WTC11 (cell line): Measurements from ENCODE around the gene MORF4L2. TPM values are rescaled to one million over a fixed set of nuclear protein-coding genes. Genes with fewer than 3 reads are reported as not detected.

Experiments used
- ATAC-seq: fragments of 200-7000 bp; cut with Tn5 transposase; 2 replicates; pipeline ENCODE4 v1.10.0; 2021; ENCODE audit warnings: mild to moderate bottlenecking, moderate library complexity
- CTCF ChIA-PET: fragments of 300-600 bp; sonication (Branson Sonifier 250); formaldehyde crosslinking; loops from one replicate; lab custom pipeline; 2021; ENCODE audit warnings: antibody characterized with exemption; lab: Charles Lee
- POLR2A ChIA-PET: fragments of 350-600 bp; sonication (Branson Sonifier 250); formaldehyde crosslinking; loops from one replicate; lab custom pipeline; 2021; ENCODE audit warnings: antibody characterized with exemption; lab: Charles Lee
- DNase-seq: peaks from one replicate; pipeline ENCODE4 v3.0.0; 2021; ENCODE audit warnings: low spot score
- H3K27ac Mint-ChIP-seq: 2 replicates; pipeline ENCODE4 v1.8.0; 2021; ENCODE audit warnings: mixed read lengths
- H3K27me3 Mint-ChIP-seq: 2 replicates; pipeline ENCODE4 v1.8.0; 2021; ENCODE audit warnings: low read depth, mild to moderate bottlenecking, moderate library complexity, mixed read lengths
- H3K36me3 Mint-ChIP-seq: 2 replicates; pipeline ENCODE4 v1.8.0; 2021; ENCODE audit warnings: mixed read lengths
- H3K4me1 Mint-ChIP-seq: 2 replicates; pipeline ENCODE4 v1.8.0; 2022; ENCODE audit warnings: mixed read lengths
- H3K4me3 Mint-ChIP-seq: 2 replicates; pipeline ENCODE4 v1.8.0; 2021; ENCODE audit warnings: mild to moderate bottlenecking, moderate library complexity, mixed read lengths
- H3K9me3 Mint-ChIP-seq: 2 replicates; pipeline ENCODE4 v1.8.0; 2021; ENCODE audit warnings: mixed read lengths
- CBFB ChIP-seq: sonication (generic); formaldehyde crosslinking; IDR thresholded peaks from 2 replicates; pipeline ENCODE4 v1.8.1; 2022; ENCODE audit warnings: mild to moderate bottlenecking, low read depth, missing genetic modification reagents
- CREB1 ChIP-seq: sonication (generic); formaldehyde crosslinking; IDR thresholded peaks from 2 replicates; pipeline ENCODE4 v1.8.0; 2023; ENCODE audit warnings: mild to moderate bottlenecking, missing genetic modification reagents
- EMX1 ChIP-seq: fragments of 250-450 bp; sonication (Bioruptor Pico); IDR thresholded peaks from 2 replicates; pipeline ENCODE4 v1.8.0; 2021; ENCODE audit warnings: mild to moderate bottlenecking
- ETV6 ChIP-seq: sonication (generic); formaldehyde crosslinking; IDR thresholded peaks from 2 replicates; pipeline ENCODE4 v1.8.1; 2022; ENCODE audit warnings: mild to moderate bottlenecking, missing genetic modification reagents
- HMGA2 ChIP-seq: fragments of 250-450 bp; sonication (Bioruptor Pico); IDR thresholded peaks from 2 replicates; pipeline ENCODE4 v1.4.0; 2021; ENCODE audit warnings: mild to moderate bottlenecking, moderate library complexity
- IRF2 ChIP-seq: sonication (generic); formaldehyde crosslinking; IDR thresholded peaks from 2 replicates; pipeline ENCODE4 v1.8.0; 2022; ENCODE audit warnings: low read depth, missing genetic modification reagents, borderline replicate concordance
- MXD4 ChIP-seq: fragments of 250-450 bp; sonication (Bioruptor Pico); IDR thresholded peaks from 2 replicates; pipeline ENCODE4 v1.8.0; 2021; ENCODE audit warnings: mild to moderate bottlenecking, moderate library complexity, borderline replicate concordance
- NR3C1 ChIP-seq: sonication (generic); formaldehyde crosslinking; conservative IDR thresholded peaks from 2 replicates; pipeline ENCODE4 v1.8.1; 2023; ENCODE audit warnings: low read depth, mild to moderate bottlenecking, missing genetic modification reagents
- RELA ChIP-seq: sonication (generic); formaldehyde crosslinking; IDR thresholded peaks from 2 replicates; pipeline ENCODE4 v1.8.1; 2022; ENCODE audit warnings: missing genetic modification reagents, mild to moderate bottlenecking, borderline replicate concordance
- SMAD4 ChIP-seq: sonication (generic); formaldehyde crosslinking; IDR thresholded peaks from 2 replicates; pipeline ENCODE4 v1.8.0; 2022; ENCODE audit warnings: mild to moderate bottlenecking, missing genetic modification reagents
- TEAD4 ChIP-seq: sonication (generic); formaldehyde crosslinking; IDR thresholded peaks from 2 replicates; pipeline ENCODE4 v1.8.0; 2022; ENCODE audit warnings: mild to moderate bottlenecking, missing genetic modification reagents
- ZNF219 ChIP-seq: sonication (generic); formaldehyde crosslinking; IDR thresholded peaks from 2 replicates; pipeline ENCODE4 v1.8.0; 2023; ENCODE audit warnings: missing genetic modification reagents, mild to moderate bottlenecking, borderline replicate concordance
- total RNA-seq: library from RNA; stranded (reverse); gene quantifications from 3 replicates; pipeline ENCODE4 v1.2.3, GENCODE V29; 2021
- TF ChIP-seq, protein P1 (sequence below): sonication (generic); formaldehyde crosslinking; IDR thresholded peaks from 2 replicates; pipeline ENCODE4 v1.8.0; 2022; ENCODE audit warnings: mild to moderate bottlenecking, missing genetic modification reagents
- TF ChIP-seq, protein P2 (sequence below): sonication (generic); formaldehyde crosslinking; IDR thresholded peaks from 2 replicates; pipeline ENCODE4 v1.8.0; 2023; ENCODE audit warnings: mild to moderate bottlenecking, missing genetic modification reagents
- TF ChIP-seq, protein P3 (sequence below): fragments of 200-600 bp; IDR thresholded peaks from 2 replicates; pipeline ENCODE4 v1.8.0; 2022; ENCODE audit warnings: antibody characterized with exemption
- TF ChIP-seq, protein P4 (sequence below): sonication (generic); formaldehyde crosslinking; IDR thresholded peaks from 2 replicates; pipeline ENCODE4 v1.8.0; 2022; ENCODE audit warnings: mild to moderate bottlenecking, missing genetic modification reagents
- TF ChIP-seq, protein P5 (sequence below): sonication (generic); formaldehyde crosslinking; IDR thresholded peaks from 2 replicates; pipeline ENCODE4 v1.8.0; 2023; ENCODE audit warnings: missing genetic modification reagents
- TF ChIP-seq, protein P6 (sequence below): sonication (generic); formaldehyde crosslinking; IDR thresholded peaks from 2 replicates; pipeline ENCODE4 v1.8.1; 2023; ENCODE audit warnings: mild to moderate bottlenecking, missing genetic modification reagents, moderate library complexity
- TF ChIP-seq, protein P7 (sequence below): sonication (generic); formaldehyde crosslinking; IDR thresholded peaks from 2 replicates; pipeline ENCODE4 v1.8.1; 2022; ENCODE audit warnings: low read depth, missing genetic modification reagents, borderline replicate concordance
- TF ChIP-seq, protein P8 (sequence below): sonication (generic); formaldehyde crosslinking; conservative IDR thresholded peaks from 2 replicates; pipeline ENCODE4 v1.8.1; 2022; ENCODE audit warnings: mild to moderate bottlenecking, missing genetic modification reagents

The MORF4L2 gene
- total RNA-seq, 1 experiment from 2014 or later: 355 TPM

DNA sequence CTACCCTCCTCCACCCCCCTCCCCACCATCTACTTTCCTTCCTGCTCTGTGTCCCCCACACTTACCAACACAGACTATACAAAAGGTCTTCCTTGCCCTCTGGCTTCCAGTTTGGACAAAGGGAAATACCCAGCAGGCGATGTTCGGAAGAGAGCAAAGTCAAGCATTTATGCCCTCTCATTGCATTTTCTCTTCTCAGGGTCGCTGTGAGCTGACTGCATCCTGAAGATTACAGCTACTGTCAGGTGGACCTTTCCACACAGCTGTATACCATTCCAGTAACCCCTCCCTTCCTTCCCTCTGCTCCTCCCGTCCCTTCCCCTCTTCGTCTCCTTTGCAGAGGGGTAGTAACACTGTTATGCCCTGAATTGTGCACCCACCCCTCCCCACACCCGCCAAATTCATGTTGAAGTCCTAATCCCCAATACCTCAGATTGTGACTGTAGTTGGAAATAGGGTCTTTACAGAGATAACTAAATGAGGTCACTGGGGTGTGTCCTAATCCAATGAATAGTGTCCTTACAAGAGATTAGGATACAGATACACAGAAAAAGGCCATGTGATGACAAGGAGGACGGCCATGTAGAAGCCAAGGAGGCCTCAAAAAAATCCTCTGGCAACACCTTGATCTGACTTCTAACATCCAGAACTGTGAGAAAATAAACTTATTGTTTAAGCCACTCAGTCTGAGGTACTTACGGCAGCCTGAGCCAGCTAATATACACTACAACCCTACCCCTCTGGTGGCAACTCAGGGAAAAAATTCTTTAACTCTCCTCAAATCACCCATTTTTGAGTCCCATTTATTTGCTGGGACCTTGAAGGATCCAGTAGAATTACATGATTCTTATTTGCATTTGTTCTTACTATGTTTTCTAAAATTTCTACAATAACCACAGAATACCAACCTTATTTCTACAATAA lies 11.7 kb downstream of the MORF4L2 start:
- H3K9me3 Mint-ChIP-seq: no peaks in the 10 kb centered on the region
- peak overlapping the region; percentile 78 for H3K27ac Mint-ChIP-seq
- CTCF ChIA-PET: interaction anchor here (1.5 kb wide), 1 partner anchor 45 kb away, joined by 5 read pairs; no protein-coding TSS in a partner anchor
- peaks cover 7% of the 10 kb centered on the region for H3K4me1 Mint-ChIP-seq
- POLR2A ChIA-PET: interaction anchor here (0.9 kb wide), 1 partner anchor 11 kb away, joined by 3 read pairs; no protein-coding TSS in a partner anchor
- DNase-seq: no peak
- H3K27me3 Mint-ChIP-seq: no peaks in the 10 kb centered on the region
- no peak overlapping the region for H3K4me3 Mint-ChIP-seq
- peak; percentile 81 for ATAC-seq
- H3K36me3 Mint-ChIP-seq: peaks cover 40% of the 10 kb centered on the region
- TF ChIP-seq IRF2 (CRISPR knock-in tag): no peak
- no peak for TF ChIP-seq ETV6 (CRISPR knock-in tag)
- TF ChIP-seq, protein P1, sequence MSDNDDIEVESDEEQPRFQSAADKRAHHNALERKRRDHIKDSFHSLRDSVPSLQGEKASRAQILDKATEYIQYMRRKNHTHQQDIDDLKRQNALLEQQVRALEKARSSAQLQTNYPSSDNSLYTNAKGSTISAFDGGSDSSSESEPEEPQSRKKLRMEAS (CRISPR knock-in tag): no peak
- TF ChIP-seq TEAD4 (CRISPR knock-in tag): no peak
- TF ChIP-seq, protein P2, sequence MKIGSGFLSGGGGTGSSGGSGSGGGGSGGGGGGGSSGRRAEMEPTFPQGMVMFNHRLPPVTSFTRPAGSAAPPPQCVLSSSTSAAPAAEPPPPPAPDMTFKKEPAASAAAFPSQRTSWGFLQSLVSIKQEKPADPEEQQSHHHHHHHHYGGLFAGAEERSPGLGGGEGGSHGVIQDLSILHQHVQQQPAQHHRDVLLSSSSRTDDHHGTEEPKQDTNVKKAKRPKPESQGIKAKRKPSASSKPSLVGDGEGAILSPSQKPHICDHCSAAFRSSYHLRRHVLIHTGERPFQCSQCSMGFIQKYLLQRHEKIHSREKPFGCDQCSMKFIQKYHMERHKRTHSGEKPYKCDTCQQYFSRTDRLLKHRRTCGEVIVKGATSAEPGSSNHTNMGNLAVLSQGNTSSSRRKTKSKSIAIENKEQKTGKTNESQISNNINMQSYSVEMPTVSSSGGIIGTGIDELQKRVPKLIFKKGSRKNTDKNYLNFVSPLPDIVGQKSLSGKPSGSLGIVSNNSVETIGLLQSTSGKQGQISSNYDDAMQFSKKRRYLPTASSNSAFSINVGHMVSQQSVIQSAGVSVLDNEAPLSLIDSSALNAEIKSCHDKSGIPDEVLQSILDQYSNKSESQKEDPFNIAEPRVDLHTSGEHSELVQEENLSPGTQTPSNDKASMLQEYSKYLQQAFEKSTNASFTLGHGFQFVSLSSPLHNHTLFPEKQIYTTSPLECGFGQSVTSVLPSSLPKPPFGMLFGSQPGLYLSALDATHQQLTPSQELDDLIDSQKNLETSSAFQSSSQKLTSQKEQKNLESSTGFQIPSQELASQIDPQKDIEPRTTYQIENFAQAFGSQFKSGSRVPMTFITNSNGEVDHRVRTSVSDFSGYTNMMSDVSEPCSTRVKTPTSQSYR (CRISPR knock-in tag): no peak
- TF ChIP-seq EMX1 (CRISPR knock-in tag): no peak
- no peak for TF ChIP-seq RELA (CRISPR knock-in tag)
- TF ChIP-seq NR3C1 (CRISPR knock-in tag): no peak
- TF ChIP-seq, protein P3, sequence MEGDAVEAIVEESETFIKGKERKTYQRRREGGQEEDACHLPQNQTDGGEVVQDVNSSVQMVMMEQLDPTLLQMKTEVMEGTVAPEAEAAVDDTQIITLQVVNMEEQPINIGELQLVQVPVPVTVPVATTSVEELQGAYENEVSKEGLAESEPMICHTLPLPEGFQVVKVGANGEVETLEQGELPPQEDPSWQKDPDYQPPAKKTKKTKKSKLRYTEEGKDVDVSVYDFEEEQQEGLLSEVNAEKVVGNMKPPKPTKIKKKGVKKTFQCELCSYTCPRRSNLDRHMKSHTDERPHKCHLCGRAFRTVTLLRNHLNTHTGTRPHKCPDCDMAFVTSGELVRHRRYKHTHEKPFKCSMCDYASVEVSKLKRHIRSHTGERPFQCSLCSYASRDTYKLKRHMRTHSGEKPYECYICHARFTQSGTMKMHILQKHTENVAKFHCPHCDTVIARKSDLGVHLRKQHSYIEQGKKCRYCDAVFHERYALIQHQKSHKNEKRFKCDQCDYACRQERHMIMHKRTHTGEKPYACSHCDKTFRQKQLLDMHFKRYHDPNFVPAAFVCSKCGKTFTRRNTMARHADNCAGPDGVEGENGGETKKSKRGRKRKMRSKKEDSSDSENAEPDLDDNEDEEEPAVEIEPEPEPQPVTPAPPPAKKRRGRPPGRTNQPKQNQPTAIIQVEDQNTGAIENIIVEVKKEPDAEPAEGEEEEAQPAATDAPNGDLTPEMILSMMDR: no peak
- TF ChIP-seq, protein P4, sequence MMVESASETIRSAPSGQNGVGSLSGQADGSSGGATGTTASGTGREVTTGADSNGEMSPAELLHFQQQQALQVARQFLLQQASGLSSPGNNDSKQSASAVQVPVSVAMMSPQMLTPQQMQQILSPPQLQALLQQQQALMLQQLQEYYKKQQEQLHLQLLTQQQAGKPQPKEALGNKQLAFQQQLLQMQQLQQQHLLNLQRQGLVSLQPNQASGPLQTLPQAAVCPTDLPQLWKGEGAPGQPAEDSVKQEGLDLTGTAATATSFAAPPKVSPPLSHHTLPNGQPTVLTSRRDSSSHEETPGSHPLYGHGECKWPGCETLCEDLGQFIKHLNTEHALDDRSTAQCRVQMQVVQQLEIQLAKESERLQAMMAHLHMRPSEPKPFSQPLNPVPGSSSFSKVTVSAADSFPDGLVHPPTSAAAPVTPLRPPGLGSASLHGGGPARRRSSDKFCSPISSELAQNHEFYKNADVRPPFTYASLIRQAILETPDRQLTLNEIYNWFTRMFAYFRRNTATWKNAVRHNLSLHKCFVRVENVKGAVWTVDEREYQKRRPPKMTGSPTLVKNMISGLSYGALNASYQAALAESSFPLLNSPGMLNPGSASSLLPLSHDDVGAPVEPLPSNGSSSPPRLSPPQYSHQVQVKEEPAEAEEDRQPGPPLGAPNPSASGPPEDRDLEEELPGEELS (CRISPR knock-in tag): no peak
- TF ChIP-seq ZNF219 (CRISPR knock-in tag): no peak
- TF ChIP-seq, protein P5, sequence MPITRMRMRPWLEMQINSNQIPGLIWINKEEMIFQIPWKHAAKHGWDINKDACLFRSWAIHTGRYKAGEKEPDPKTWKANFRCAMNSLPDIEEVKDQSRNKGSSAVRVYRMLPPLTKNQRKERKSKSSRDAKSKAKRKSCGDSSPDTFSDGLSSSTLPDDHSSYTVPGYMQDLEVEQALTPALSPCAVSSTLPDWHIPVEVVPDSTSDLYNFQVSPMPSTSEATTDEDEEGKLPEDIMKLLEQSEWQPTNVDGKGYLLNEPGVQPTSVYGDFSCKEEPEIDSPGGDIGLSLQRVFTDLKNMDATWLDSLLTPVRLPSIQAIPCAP (CRISPR knock-in tag): no peak
- TF ChIP-seq, protein P6, sequence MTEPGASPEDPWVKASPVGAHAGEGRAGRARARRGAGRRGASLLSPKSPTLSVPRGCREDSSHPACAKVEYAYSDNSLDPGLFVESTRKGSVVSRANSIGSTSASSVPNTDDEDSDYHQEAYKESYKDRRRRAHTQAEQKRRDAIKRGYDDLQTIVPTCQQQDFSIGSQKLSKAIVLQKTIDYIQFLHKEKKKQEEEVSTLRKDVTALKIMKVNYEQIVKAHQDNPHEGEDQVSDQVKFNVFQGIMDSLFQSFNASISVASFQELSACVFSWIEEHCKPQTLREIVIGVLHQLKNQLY (CRISPR knock-in tag): no peak
- TF ChIP-seq, protein P7, sequence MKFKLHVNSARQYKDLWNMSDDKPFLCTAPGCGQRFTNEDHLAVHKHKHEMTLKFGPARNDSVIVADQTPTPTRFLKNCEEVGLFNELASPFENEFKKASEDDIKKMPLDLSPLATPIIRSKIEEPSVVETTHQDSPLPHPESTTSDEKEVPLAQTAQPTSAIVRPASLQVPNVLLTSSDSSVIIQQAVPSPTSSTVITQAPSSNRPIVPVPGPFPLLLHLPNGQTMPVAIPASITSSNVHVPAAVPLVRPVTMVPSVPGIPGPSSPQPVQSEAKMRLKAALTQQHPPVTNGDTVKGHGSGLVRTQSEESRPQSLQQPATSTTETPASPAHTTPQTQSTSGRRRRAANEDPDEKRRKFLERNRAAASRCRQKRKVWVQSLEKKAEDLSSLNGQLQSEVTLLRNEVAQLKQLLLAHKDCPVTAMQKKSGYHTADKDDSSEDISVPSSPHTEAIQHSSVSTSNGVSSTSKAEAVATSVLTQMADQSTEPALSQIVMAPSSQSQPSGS (CRISPR knock-in tag): no peak
- no peak for TF ChIP-seq MXD4
- TF ChIP-seq, protein P8, sequence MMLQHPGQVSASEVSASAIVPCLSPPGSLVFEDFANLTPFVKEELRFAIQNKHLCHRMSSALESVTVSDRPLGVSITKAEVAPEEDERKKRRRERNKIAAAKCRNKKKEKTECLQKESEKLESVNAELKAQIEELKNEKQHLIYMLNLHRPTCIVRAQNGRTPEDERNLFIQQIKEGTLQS (CRISPR knock-in tag): no peak
- no peak for TF ChIP-seq HMGA2 (CRISPR knock-in tag)
- no peak for TF ChIP-seq CBFB (CRISPR knock-in tag)
- no peak for TF ChIP-seq CREB1 (CRISPR knock-in tag)
- TF ChIP-seq SMAD4 (CRISPR knock-in tag): no peak
